ENCODE measurements around the gene HBA2.
"Not testable (repeated sequence)": the region's sequence is repeated elsewhere in the genome, so short reads cannot be mapped to it uniquely, and the experiment has no call there.

Gene HBA2

DNA sequence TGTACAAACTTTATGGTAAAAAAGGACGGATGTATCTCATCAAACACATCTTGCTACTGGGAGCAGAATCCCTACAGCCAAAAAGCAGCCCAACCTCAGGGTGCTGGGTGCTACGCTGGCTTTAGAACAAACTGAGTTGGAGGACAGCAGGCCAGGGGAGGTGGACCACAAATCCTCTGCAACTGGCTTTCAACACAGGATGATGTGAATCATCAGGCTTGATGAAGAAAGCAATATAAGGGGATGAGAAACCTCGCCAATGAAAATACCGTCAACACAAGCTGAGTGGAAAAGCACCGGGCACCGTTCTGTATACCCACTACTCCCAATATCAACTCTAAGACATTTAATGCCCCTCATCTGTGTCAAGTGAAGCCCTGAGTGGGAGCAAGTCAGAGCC lies 21.8 kb downstream of the HBA2 start:
- no peak for DNase-seq (ENCODE audit: low read depth)

DNA sequence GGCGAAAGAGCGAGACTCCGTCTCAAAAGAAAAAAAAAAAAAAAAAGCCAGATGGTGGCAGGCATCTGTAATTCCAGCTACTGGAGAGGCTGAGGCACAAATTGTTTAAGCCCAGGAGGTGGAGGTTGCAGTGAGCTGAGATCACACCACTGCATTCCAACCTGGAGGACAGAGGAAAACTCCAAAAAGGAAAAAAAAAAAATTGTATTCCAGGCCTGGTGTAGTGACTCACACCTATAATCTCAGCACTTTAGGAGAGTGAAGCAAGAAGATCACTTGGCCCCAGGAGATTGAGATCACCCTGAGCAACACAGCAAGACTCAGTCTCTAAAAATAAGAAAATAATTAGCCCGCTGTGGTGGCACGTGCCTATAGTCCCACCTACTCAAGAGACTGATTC lies 27.7 kb downstream of the HBA2 start:
- no peak for DNase-seq (ENCODE audit: low read depth)

DNA sequence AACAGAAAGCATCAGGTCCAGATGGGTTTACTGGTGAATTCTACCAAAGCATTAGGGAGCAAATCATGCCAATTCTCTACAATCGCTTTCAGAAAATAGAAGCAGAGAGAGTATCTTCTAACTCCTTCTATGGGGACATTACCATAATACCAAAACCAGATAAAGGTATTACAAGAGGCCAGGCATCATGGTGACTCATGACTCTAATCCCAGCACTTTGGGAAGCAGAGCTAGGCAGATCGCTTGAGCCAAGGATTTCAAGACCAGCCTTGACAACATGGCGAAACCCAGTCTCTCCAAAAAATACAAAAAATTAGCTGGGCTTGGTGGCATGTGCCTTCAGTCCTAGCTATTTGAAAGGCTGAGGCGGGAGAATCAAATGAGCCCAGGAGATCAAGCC lies 30.6 kb downstream of the HBA2 start:
- no peak for DNase-seq (ENCODE audit: low read depth)

DNA sequence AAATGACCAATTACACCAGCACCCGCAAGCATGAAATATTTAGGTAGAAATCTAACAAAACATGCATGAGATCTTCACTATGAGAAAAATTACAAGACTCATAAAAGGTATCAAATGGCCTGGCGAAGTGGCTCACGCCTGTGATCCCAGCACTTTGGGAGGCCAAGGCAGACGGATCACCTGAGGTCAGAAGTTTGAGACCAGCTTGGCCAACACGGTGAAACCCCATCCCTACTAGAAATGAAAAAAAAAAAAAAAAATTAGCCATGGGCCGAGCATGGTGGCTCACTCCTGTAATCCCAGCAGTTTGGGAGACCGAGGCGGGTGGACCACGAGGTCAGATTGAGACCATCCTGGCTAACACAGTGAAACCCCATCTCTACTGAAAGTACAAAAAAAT lies 31.4 kb downstream of the HBA2 start:
- not testable (repeated sequence) for DNase-seq (ENCODE audit: low read depth)

DNA sequence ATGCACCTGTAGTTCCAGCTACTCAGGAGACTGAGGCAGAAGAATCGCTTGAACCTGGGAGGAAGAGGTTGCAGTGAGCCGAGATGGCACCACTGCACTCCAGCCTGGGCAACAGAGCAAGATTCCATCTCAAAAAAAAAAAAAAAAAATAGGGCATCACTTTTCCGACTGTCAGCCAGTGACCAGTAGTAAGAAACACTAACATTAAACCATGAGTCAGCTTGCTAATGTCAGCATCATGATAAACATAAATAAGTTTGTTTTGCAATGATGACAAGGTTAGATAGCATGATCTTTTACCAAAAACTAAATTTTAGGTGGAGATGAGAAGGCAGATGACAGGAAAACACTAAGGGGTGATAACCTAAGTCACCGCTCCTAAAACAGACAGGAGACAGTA lies 36.7 kb downstream of the HBA2 start:
- not testable (repeated sequence) for DNase-seq (ENCODE audit: low read depth)

DNA sequence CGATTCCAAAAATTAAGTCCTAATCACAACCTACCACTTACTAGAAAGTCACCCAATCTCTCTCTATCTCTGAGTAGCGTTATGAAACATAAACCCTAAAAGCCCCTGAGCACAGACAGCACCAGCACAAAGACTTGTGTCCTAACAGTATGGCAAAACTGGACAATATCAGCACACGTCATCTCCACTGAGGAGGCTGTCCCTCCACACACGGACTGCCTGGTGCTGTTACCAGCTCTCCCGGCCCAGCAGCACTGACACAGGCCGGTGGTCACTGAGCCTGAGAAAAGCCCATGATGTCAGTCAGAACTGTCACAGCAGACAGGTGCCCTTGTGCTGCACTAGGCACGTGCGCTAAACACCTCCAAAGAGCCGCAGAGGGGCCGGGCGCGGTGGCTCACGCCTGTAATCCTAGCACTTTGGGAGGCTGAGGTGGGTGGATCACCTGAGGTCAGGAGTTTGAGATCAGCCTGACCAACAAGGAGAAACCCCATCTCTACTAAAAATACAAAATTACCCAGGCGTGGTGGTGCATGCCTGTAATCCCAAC lies 39.0 kb downstream of the HBA2 start:
- DNase-seq (ENCODE audit: low read depth), result not testable (repeated sequence)

DNA sequence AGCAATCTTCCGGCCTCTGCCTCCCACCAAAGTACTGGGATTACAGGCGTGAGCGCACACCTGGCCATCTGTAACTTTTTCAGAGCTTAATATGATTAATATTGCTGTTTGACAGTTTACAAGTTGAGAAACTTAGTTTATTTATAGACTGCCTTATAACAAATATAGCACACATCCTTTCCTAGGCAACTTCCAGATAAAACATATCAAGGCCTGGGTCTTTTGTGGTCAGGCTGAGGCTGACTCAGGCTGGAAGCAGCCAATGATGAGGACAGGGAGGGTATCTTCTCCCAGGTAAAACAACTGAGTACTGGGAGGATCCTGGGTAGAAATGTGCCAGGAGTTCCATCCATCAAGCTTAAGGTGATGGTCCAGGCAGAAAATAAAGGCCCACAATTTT lies 40.3 kb downstream of the HBA2 start:
- no peak for DNase-seq (ENCODE audit: low read depth)

DNA sequence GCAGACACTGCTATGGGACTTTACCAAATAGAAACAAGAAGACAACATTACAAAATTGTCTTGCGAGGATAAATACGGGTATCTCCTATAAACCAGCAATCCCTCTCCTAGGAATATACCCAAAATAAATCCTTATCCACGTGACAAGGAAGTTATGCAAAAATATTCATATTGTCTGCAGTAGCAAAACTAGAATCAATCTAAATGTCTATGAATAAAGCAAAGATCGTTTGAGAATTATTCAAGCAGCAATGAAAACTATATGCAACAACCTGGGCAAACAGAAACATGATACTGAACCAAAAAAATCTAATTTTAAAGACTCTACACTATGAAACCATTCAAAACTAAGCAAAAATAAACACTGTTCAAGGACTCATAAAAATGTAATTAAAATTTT lies 47.3 kb downstream of the HBA2 start:
- DNase-seq (ENCODE audit: low read depth), result no peak
